Measurements from ENCODE around the gene ZFYVE9.
"Not testable (repeated sequence)": the region's sequence is repeated elsewhere in the genome, so short reads cannot be mapped to it uniquely, and the experiment has no call there.

Gene ZFYVE9

GRCh38 chr1:52345252-52345651 is 203.4 kb downstream of the ZFYVE9 start:
- DNase-seq: no peak

- DNase-seq: no peak
Measured at GRCh38 chr1:52346653-52347052, 204.8 kb downstream of the ZFYVE9 start.

- DNase-seq: peak; percentile 61
Measured at GRCh38 chr1:52348704-52349300, 206.9 kb downstream of the ZFYVE9 start.

GRCh38 chr1:52352690-52353089 is 210.8 kb downstream of the ZFYVE9 start:
- DNase-seq: no peak

- no peak for DNase-seq
Measured at GRCh38 chr1:52355436-52355835, 213.5 kb downstream of the ZFYVE9 start.

GRCh38 chr1:52355847-52356505 is 214.1 kb downstream of the ZFYVE9 start:
- no peak for DNase-seq

GRCh38 chr1:52356818-52357355 is 215.0 kb downstream of the ZFYVE9 start:
- DNase-seq: no peak

GRCh38 chr1:52357397-52357796 is 215.5 kb downstream of the ZFYVE9 start:
- DNase-seq: no peak

GRCh38 chr1:52358851-52359497 is 217.1 kb downstream of the ZFYVE9 start:
- no peak for DNase-seq

GRCh38 chr1:52359676-52360594 is 218.0 kb downstream of the ZFYVE9 start:
- DNase-seq: no peak

GRCh38 chr1:52360595-52360968 is 218.7 kb downstream of the ZFYVE9 start:
- DNase-seq: no peak

- no peak for DNase-seq
Measured at GRCh38 chr1:52364235-52364839, 222.4 kb downstream of the ZFYVE9 start.

GRCh38 chr1:52365071-52365745 is 223.3 kb downstream of the ZFYVE9 start:
- DNase-seq: peak; percentile 18

GRCh38 chr1:52365746-52366516 is 224.0 kb downstream of the ZFYVE9 start, which contains the start of gene CC2D1B:
Gene CC2D1B, minus strand, starts transcription at chr1:52366205. Its CDS starts 1,585 bp downstream, at chr1:52364620.
- peak; percentile 98 for DNase-seq

GRCh38 chr1:52366517-52366827 is 224.6 kb downstream of the ZFYVE9 start:
- DNase-seq: no peak

GRCh38 chr1:52367272-52367671 is 225.4 kb downstream of the ZFYVE9 start:
- no peak for DNase-seq

GRCh38 chr1:52368383-52369172 is 226.7 kb downstream of the ZFYVE9 start:
- DNase-seq: peak; percentile 82

- not testable (repeated sequence) for DNase-seq
Measured at GRCh38 chr1:52369851-52370250, 228.0 kb downstream of the ZFYVE9 start.

GRCh38 chr1:52385376-52385775 is 243.5 kb downstream of the ZFYVE9 start:
- DNase-seq: no peak

GRCh38 chr1:52386458-52386857 is 244.6 kb downstream of the ZFYVE9 start:
- DNase-seq: no peak

Data from NCI-H2171 treated with DMSO at 0.1 percent for 48 hours (cell line).